Nephron progenitor cell (in vitro differentiated cells): ENCODE data around the gene DTX1.

ENCODE experiments used
- DNase-seq: peaks from one replicate; pipeline ENCODE4 v3.0.0; 2021
- H3K27ac Mint-ChIP-seq: 2 replicates; pipeline ENCODE4 v1.8.0; 2021; ENCODE audit warnings: mild to moderate bottlenecking, moderate library complexity, mixed read lengths
- H3K27me3 Mint-ChIP-seq: 2 replicates; pipeline ENCODE4 v1.8.0; 2021; ENCODE audit warnings: mild to moderate bottlenecking, low read depth, mixed read lengths; ENCODE audit not compliant: poor library complexity
- H3K36me3 Mint-ChIP-seq: 2 replicates; pipeline ENCODE4 v1.8.0; 2021; ENCODE audit warnings: low read depth, mixed read lengths
- H3K4me1 Mint-ChIP-seq: 2 replicates; pipeline ENCODE4 v1.8.0; 2021; ENCODE audit warnings: mixed read lengths
- H3K4me3 Mint-ChIP-seq: 2 replicates; pipeline ENCODE4 v1.8.0; 2021; ENCODE audit warnings: mild to moderate bottlenecking, moderate library complexity, mixed read lengths
- H3K9me3 Mint-ChIP-seq: 2 replicates; pipeline ENCODE4 v1.8.0; 2021; ENCODE audit warnings: mild to moderate bottlenecking, moderate library complexity, mixed read lengths
- CTCF ChIP-seq: fragments of 200-600 bp; sonication (generic); IDR thresholded peaks from 2 replicates; pipeline ENCODE4 v1.5.0; 2021; ENCODE audit warnings: antibody characterized with exemption

DTX1 gene

DNA sequence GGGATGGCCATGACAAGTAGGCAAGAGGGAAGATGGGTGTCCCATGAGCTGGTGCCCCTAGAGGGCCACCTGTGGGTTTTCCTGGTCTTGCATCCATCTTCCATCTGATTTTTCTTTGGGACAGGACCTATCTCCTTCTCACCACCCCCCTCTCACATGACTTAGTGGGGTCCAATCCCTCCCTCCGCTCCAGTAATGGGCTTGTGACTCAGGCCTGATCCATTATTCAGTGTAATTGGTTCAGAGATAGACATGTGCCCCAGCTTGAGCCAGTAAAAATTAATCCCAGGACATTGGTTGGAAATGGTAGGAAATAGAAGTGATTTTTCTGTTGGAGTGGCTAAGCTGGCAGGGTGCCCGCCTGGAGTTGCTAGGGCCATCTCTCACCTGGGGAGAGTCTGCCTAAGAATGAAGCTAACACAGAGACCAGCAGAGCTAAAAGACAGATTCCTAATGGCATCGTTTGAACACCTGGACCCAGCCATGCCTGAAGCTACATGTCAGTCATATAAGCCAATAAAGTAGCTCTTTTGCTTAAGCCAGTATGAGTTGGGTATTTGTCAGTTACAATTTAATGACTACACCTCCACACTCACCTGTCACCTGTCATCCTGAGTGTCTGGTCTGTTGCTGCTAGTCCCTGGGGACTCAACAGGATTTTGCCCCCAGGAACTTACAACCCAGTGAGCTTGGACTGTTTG is 64.3 kb downstream of the DTX1 start:
- no peak for TF ChIP-seq CTCF
- H3K27me3 Mint-ChIP-seq: peaks cover 44% of the 10 kb centered on the region
- H3K27ac Mint-ChIP-seq: no peak overlapping the region
- H3K4me3 Mint-ChIP-seq: no peak overlapping the region
- peaks cover 15% of the 10 kb centered on the region for H3K9me3 Mint-ChIP-seq
- no peaks in the 10 kb centered on the region for H3K4me1 Mint-ChIP-seq
- H3K36me3 Mint-ChIP-seq: no peaks in the 10 kb centered on the region
- no peak for DNase-seq

GRCh38 chr12:113127791-113128199 is 71.3 kb downstream of the DTX1 start:
- H3K4me1 Mint-ChIP-seq: no peaks in the 10 kb centered on the region
- H3K27ac Mint-ChIP-seq: no peak overlapping the region
- no peak for TF ChIP-seq CTCF
- H3K9me3 Mint-ChIP-seq: peaks cover 13% of the 10 kb centered on the region
- DNase-seq: no peak
- no peaks in the 10 kb centered on the region for H3K36me3 Mint-ChIP-seq
- H3K4me3 Mint-ChIP-seq: no peak overlapping the region
- H3K27me3 Mint-ChIP-seq: peaks cover 51% of the 10 kb centered on the region

- no peaks in the 10 kb centered on the region for H3K36me3 Mint-ChIP-seq
- H3K27ac Mint-ChIP-seq: no peak overlapping the region
- H3K4me1 Mint-ChIP-seq: no peaks in the 10 kb centered on the region
- H3K27me3 Mint-ChIP-seq: peaks cover 54% of the 10 kb centered on the region
- TF ChIP-seq CTCF: no peak
- no peak for DNase-seq
- no peak overlapping the region for H3K4me3 Mint-ChIP-seq
- H3K9me3 Mint-ChIP-seq: peaks cover 4% of the 10 kb centered on the region
Observed at GRCh38 chr12:113128802-113129663, 72.5 kb downstream of the DTX1 start.

- no peak overlapping the region for H3K4me3 Mint-ChIP-seq
- no peaks in the 10 kb centered on the region for H3K36me3 Mint-ChIP-seq
- H3K9me3 Mint-ChIP-seq: no peaks in the 10 kb centered on the region
Observed at GRCh38 chr12:113129664-113130456, 73.3 kb downstream of the DTX1 start.

More at GRCh38 chr12:113129664-113130456, 73.3 kb downstream of the DTX1 start:
- Mint-ChIP-seq H3K27me3 (peaks cover 55% of the 10 kb centered on the region), H3K4me1 (no peaks in the 10 kb centered on the region), H3K27ac (no peak overlapping the region)
- TF ChIP-seq CTCF: no peak
- DNase-seq: no peak
